Measurements from ENCODE around the gene CYP26A1. TPM values are rescaled to one million over a fixed set of nuclear protein-coding genes. Genes with fewer than 3 reads are reported as not detected.

CYP26A1 gene
- polyA plus RNA-seq = under 1 TPM in 2 of 4 donors, not detected in 2; 0.03 to 0.09 TPM
- long read RNA-seq, donor 1 = 0 reads
- long read RNA-seq, donor 2 = 0 reads
- long read RNA-seq, donor 3 = 0 reads
- long read RNA-seq, donor 4 = 0 reads
- long read RNA-seq, donor 5 = 0 reads
- long read RNA-seq, donor 6, partial matches to known transcripts = 0 of 1 reads
- long read RNA-seq, donor 6, other reads (novel, unspliced or antisense) = 0 of 1 reads
- long read RNA-seq, donor 7 = 0 reads
- long read RNA-seq, donor 8 = 0 reads
- long read RNA-seq, donor 9 = 0 reads
- long read RNA-seq, donor 10 = 0 reads

DNA sequence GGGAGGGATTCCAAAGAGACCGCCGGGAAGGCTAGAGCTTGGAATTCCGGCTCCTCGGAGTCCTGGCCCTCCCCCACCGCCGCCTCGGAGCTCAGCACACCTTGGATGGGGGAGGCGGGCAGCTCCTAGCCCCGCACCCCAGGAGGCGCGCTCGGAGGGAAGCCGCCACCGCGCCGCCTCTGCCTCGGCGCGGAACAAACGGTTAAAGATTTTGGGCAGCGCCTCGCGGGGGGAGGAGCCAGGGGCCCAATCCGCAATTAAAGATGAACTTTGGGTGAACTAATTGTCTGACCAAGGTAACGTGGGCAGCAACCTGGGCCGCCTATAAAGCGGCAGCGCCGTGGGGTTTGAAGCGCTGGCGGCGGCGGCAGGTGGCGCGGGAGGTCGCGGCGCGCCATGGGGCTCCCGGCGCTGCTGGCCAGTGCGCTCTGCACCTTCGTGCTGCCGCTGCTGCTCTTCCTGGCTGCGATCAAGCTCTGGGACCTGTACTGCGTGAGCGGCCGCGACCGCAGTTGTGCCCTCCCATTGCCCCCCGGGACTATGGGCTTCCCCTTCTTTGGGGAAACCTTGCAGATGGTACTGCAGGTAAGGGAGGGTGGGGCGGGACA, at the start of gene CYP26A1:
CYP26A1 (plus strand) TSS at position 355 of the 608 bp plus-strand sequence; CDS start at position 397, 42 bp downstream.
- Histone ChIP-seq H3K9me3 (ENCODE audit: control insufficient read depth in 2 of 2, insufficient read depth in 1 of 2, low read depth in 1 of 2, low read length in 1 of 2) (no peaks in the 10 kb centered on the region), H3K4me3 (ENCODE audit: low read depth in 1 of 3, low read length in 3 of 3) (peak within 1 kb of the TSS in 2 of 3 donors; percentile 10 to 12), H3K4me1 (ENCODE audit: control insufficient read depth in 3 of 3, insufficient read depth in 2 of 3, low read depth in 1 of 3, low read length in 2 of 3) (peaks cover 0 to 26% (median 2%) of the 10 kb centered on the region in 3 donors), H3K36me3 (ENCODE audit: control insufficient read depth in 3 of 3, insufficient read depth in 2 of 3, low read depth in 1 of 3, low read length in 3 of 3) (no peaks in the 10 kb centered on the region), H3K27ac (ENCODE audit: low read depth in 1 of 3, low read length in 2 of 3) (no peak within 1 kb of the TSS), H3K27me3 (ENCODE audit: control insufficient read depth in 3 of 3, insufficient read depth in 3 of 3, low read length in 3 of 3) (peaks cover 21 to 88% (median 48%) of the 10 kb centered on the region in 3 donors)
- DNase-seq (peak in 1 of 2 donors; percentile 48), FAIRE-seq (no peak)
- 0 to 1% (median 1%) methylated on average over 46 to 52 of the region's 52 CpGs for WGBS, 3 donors

DNA sequence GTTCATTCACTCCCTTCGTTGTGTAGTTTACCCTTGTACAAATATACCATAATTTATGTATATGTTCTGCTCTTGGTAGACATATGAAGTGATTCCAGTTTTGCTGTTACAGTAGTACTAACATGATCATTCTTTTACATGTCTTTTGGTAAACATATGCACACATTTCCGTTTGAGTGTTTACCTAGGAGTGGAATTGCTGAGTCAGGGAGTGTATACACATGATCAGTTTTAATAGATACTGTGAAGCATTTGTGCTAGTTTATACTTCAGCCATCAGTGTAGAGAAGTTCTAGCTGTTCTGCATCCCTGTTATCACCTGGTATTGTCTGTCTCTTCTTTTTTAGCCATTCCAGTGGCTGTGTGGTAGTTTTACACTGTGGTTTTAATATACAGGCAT, 47.6 kb upstream of the CYP26A1 start:
- Histone ChIP-seq H3K4me1 (ENCODE audit: control insufficient read depth in 3 of 3, insufficient read depth in 2 of 3, low read depth in 1 of 3, low read length in 2 of 3) (no peaks in the 10 kb centered on the region), H3K27ac (ENCODE audit: low read depth in 1 of 3, low read length in 2 of 3) (no peak overlapping the region), H3K9me3 (ENCODE audit: control insufficient read depth in 2 of 2, insufficient read depth in 1 of 2, low read depth in 1 of 2, low read length in 1 of 2) (peaks cover 0 to 4% of the 10 kb centered on the region in 2 donors), H3K36me3 (ENCODE audit: control insufficient read depth in 3 of 3, insufficient read depth in 2 of 3, low read depth in 1 of 3, low read length in 3 of 3) (peaks cover 0 to 3% (median 0%) of the 10 kb centered on the region in 3 donors), H3K4me3 (ENCODE audit: low read depth in 1 of 3, low read length in 3 of 3) (no peak overlapping the region), H3K27me3 (ENCODE audit: control insufficient read depth in 3 of 3, insufficient read depth in 3 of 3, low read length in 3 of 3) (no peaks in the 10 kb centered on the region)
- DNase-seq (no peak), FAIRE-seq (no peak)
- 66 to 77% (median 70%) methylated on average over 2 of the region's 2 CpGs for WGBS, 3 donors

DNA sequence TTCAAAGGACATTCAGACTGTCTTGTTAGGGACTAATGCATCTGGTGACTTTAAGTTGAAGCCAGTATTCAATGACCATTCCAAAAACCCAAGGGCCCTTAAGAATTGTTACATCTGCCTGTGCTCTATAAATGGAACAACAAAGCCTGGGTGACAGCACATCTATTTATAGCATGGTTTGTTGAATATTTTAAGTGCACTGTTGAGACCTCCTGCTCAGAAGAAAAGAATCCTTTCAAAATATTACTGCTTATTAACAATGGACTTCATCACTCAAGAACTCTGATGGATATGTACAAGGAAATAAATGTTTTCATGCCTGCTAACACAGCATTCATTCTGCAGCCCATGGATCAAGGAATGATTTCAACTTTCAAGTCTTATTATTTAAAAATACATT, 46.2 kb upstream of the CYP26A1 start:
- H3K4me3 ChIP-seq (ENCODE audit: low read depth in 1 of 3, low read length in 3 of 3) = no peak overlapping the region
- DNase-seq = no peak
- FAIRE-seq = no peak
- H3K36me3 ChIP-seq (ENCODE audit: control insufficient read depth in 3 of 3, insufficient read depth in 2 of 3, low read depth in 1 of 3, low read length in 3 of 3) = peaks cover 0 to 3% (median 0%) of the 10 kb centered on the region in 3 donors
- no peaks in the 10 kb centered on the region for H3K27me3 ChIP-seq (ENCODE audit: control insufficient read depth in 3 of 3, insufficient read depth in 3 of 3, low read length in 3 of 3)
- H3K4me1 ChIP-seq (ENCODE audit: control insufficient read depth in 3 of 3, insufficient read depth in 2 of 3, low read depth in 1 of 3, low read length in 2 of 3) = no peaks in the 10 kb centered on the region
- H3K9me3 ChIP-seq (ENCODE audit: control insufficient read depth in 2 of 2, insufficient read depth in 1 of 2, low read depth in 1 of 2, low read length in 1 of 2) = peaks cover 0 to 4% of the 10 kb centered on the region in 2 donors
- no peak overlapping the region for H3K27ac ChIP-seq (ENCODE audit: low read depth in 1 of 3, low read length in 2 of 3)

GRCh38 chr10:93028883-93029282, 44.8 kb upstream of the CYP26A1 start:
- DNase-seq (no peak), FAIRE-seq (no peak)
- Histone ChIP-seq H3K27ac (ENCODE audit: low read depth in 1 of 3, low read length in 2 of 3) (no peak overlapping the region), H3K36me3 (ENCODE audit: control insufficient read depth in 3 of 3, insufficient read depth in 2 of 3, low read depth in 1 of 3, low read length in 3 of 3) (peaks cover 0 to 3% (median 0%) of the 10 kb centered on the region in 3 donors), H3K27me3 (ENCODE audit: control insufficient read depth in 3 of 3, insufficient read depth in 3 of 3, low read length in 3 of 3) (no peaks in the 10 kb centered on the region), H3K4me3 (ENCODE audit: low read depth in 1 of 3, low read length in 3 of 3) (no peak overlapping the region), H3K4me1 (ENCODE audit: control insufficient read depth in 3 of 3, insufficient read depth in 2 of 3, low read depth in 1 of 3, low read length in 2 of 3) (peaks cover 0 to 5% (median 0%) of the 10 kb centered on the region in 3 donors), H3K9me3 (ENCODE audit: control insufficient read depth in 2 of 2, insufficient read depth in 1 of 2, low read depth in 1 of 2, low read length in 1 of 2) (peaks cover 0 to 4% of the 10 kb centered on the region in 2 donors)
- 79 to 90% (median 85%) methylated on average over 2 of the region's 2 CpGs for WGBS, 3 donors

DNA sequence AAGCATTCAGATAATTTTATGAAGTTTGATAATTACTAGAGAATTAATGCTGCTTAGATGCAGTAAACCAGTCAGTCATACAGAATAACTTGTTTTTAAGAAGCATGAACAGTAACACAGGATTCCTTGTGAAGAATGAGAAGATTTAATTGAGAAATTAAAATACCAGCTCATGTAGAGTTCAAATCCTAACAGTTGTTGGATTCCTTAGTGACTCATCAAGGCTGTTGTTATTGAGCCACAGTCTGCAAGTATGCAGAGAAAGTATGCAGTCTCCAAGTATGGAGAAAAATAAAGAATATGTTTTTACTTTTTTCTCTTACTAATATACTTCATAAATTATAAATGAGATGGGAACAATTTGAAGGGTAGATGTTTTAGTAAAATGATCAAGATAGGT, 43.3 kb upstream of the CYP26A1 start:
- FAIRE-seq = no peak
- DNase-seq = no peak
- Histone ChIP-seq H3K27ac (ENCODE audit: low read depth in 1 of 3, low read length in 2 of 3) (no peak overlapping the region), H3K27me3 (ENCODE audit: control insufficient read depth in 3 of 3, insufficient read depth in 3 of 3, low read length in 3 of 3) (no peaks in the 10 kb centered on the region), H3K4me1 (ENCODE audit: control insufficient read depth in 3 of 3, insufficient read depth in 2 of 3, low read depth in 1 of 3, low read length in 2 of 3) (peaks cover 0 to 12% (median 2%) of the 10 kb centered on the region in 3 donors), H3K4me3 (ENCODE audit: low read depth in 1 of 3, low read length in 3 of 3) (no peak overlapping the region), H3K36me3 (ENCODE audit: control insufficient read depth in 3 of 3, insufficient read depth in 2 of 3, low read depth in 1 of 3, low read length in 3 of 3) (no peaks in the 10 kb centered on the region), H3K9me3 (ENCODE audit: control insufficient read depth in 2 of 2, insufficient read depth in 1 of 2, low read depth in 1 of 2, low read length in 1 of 2) (peaks cover 0 to 4% of the 10 kb centered on the region in 2 donors)

DNA sequence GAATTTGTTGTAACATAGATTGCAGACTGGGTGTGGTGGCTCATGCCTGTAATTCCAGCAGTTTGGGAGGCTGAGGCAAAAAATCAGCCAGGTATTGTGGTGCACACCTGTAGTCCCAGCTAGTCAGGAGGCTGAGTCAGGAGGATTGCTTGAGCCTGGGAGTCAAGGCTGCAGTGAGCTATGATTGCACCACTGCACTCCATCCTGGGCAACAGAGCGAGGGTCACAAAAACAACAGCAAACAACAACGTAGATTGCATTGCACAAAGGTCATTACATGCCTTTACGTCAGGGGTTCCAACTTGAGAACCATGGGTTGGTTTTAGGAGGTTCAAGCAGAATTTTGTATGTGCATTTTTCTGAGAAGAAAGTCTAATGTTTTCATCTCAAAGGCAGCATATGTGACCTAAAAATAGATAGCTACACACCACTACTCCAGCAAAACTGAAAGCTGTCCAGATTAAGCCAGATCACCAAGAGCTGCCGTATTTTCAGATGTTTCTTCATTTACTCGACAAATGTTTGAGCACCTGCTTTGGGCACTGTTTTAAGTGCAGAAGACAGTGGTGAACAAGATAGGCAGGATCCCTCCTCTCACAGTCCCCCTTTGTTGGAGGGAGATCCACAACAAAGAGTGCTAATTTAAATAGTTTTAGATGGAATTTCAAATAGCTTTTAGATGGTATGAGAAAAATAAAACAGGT, 41.4 kb upstream of the CYP26A1 start:
- Histone ChIP-seq H3K27me3 (ENCODE audit: control insufficient read depth in 3 of 3, insufficient read depth in 3 of 3, low read length in 3 of 3) (no peaks in the 10 kb centered on the region), H3K9me3 (ENCODE audit: control insufficient read depth in 2 of 2, insufficient read depth in 1 of 2, low read depth in 1 of 2, low read length in 1 of 2) (peaks cover 0 to 4% of the 10 kb centered on the region in 2 donors), H3K36me3 (ENCODE audit: control insufficient read depth in 3 of 3, insufficient read depth in 2 of 3, low read depth in 1 of 3, low read length in 3 of 3) (no peaks in the 10 kb centered on the region), H3K27ac (ENCODE audit: low read depth in 1 of 3, low read length in 2 of 3) (no peak overlapping the region), H3K4me3 (ENCODE audit: low read depth in 1 of 3, low read length in 3 of 3) (no peak overlapping the region), H3K4me1 (ENCODE audit: control insufficient read depth in 3 of 3, insufficient read depth in 2 of 3, low read depth in 1 of 3, low read length in 2 of 3) (peaks cover 0 to 16% (median 3%) of the 10 kb centered on the region in 3 donors)
- FAIRE-seq = no peak
- DNase-seq = no peak
- WGBS, 3 donors = 41 to 69% (median 68%) methylated on average over 5 of the region's 5 CpGs

- DNase-seq (peak; percentile 37 to 42), FAIRE-seq (no peak)
- peaks cover 0 to 3% of the 10 kb centered on the region in 2 donors for H3K9me3 ChIP-seq (ENCODE audit: control insufficient read depth in 2 of 2, insufficient read depth in 1 of 2, low read depth in 1 of 2, low read length in 1 of 2)
- no peaks in the 10 kb centered on the region for H3K36me3 ChIP-seq (ENCODE audit: control insufficient read depth in 3 of 3, insufficient read depth in 2 of 3, low read depth in 1 of 3, low read length in 3 of 3)
- no peak overlapping the region for H3K27ac ChIP-seq (ENCODE audit: low read depth in 1 of 3, low read length in 2 of 3)
- 48 to 72% (median 68%) methylated on average over 1 of the region's 1 CpG for WGBS, 3 donors
- H3K4me3 ChIP-seq (ENCODE audit: low read depth in 1 of 3, low read length in 3 of 3) = no peak overlapping the region
- peaks cover 0 to 16% (median 3%) of the 10 kb centered on the region in 3 donors for H3K4me1 ChIP-seq (ENCODE audit: control insufficient read depth in 3 of 3, insufficient read depth in 2 of 3, low read depth in 1 of 3, low read length in 2 of 3)
- H3K27me3 ChIP-seq (ENCODE audit: control insufficient read depth in 3 of 3, insufficient read depth in 3 of 3, low read length in 3 of 3) = no peaks in the 10 kb centered on the region
Observed at GRCh38 chr10:93032809-93033137, 40.9 kb upstream of the CYP26A1 start.

GRCh38 chr10:93034426-93034825, 39.3 kb upstream of the CYP26A1 start:
- no peak for FAIRE-seq
- H3K36me3 ChIP-seq (ENCODE audit: control insufficient read depth in 3 of 3, insufficient read depth in 2 of 3, low read depth in 1 of 3, low read length in 3 of 3) = no peaks in the 10 kb centered on the region

More at GRCh38 chr10:93034426-93034825, 39.3 kb upstream of the CYP26A1 start:
- WGBS, 3 donors = 19 to 40% (median 36%) methylated on average over 1 of the region's 1 CpG
- Histone ChIP-seq H3K4me3 (ENCODE audit: low read depth in 1 of 3, low read length in 3 of 3) (no peak overlapping the region), H3K27me3 (ENCODE audit: control insufficient read depth in 3 of 3, insufficient read depth in 3 of 3, low read length in 3 of 3) (no peaks in the 10 kb centered on the region), H3K27ac (ENCODE audit: low read depth in 1 of 3, low read length in 2 of 3) (no peak overlapping the region), H3K4me1 (ENCODE audit: control insufficient read depth in 3 of 3, insufficient read depth in 2 of 3, low read depth in 1 of 3, low read length in 2 of 3) (peaks cover 0 to 16% (median 3%) of the 10 kb centered on the region in 3 donors), H3K9me3 (ENCODE audit: control insufficient read depth in 2 of 2, insufficient read depth in 1 of 2, low read depth in 1 of 2, low read length in 1 of 2) (no peaks in the 10 kb centered on the region)
- no peak for DNase-seq
